HG03460 (cell line): ENCODE measurements around the gene ZNF853.
"Not testable (repeated sequence)": the region's sequence is repeated elsewhere in the genome, so short reads cannot be mapped to it uniquely, and the experiment has no call there.

ENCODE experiments used
- ATAC-seq: cut with Tn5 transposase; IDR thresholded peaks from one replicate; pipeline ENCODE4 v1.9.1; 2021; ENCODE audit not compliant: unreplicated experiment

Gene ZNF853

DNA sequence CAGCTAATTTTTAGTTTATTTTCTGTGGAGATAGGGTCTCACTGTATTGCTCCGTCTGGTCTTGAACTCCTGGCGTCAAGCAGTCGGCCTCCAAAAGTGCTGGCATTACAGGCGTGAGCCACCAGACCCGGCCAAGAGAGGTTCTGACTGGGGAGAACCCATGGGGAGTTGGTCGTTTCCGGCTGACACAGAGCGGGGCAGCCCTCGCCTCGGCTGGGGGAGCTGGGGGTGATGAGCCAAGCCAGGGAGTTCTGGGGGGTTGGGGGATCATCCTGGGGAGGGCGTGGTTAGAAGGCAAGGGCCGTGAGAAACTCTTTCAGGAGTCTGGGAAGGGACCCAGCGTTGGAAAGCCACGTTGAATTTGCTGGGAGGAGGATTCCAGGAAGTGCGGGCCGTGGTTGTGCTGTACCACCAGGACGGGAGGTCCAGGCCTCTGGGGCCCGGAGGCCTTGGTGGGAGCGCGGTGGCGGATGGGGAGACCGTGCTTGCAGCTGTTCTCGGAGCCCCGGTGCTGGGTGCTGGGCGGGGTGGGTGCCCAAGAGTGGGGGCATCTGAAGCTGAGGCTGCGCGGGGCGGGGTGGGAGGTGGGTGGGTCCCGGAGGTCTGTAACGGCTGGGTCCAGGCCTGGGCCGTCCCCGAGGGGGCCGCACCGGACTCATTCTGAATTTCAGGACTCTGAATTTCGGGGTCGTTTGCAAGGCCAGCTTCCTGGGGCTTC, 8.4 kb upstream of the ZNF853 start:
- no peak for ATAC-seq

DNA sequence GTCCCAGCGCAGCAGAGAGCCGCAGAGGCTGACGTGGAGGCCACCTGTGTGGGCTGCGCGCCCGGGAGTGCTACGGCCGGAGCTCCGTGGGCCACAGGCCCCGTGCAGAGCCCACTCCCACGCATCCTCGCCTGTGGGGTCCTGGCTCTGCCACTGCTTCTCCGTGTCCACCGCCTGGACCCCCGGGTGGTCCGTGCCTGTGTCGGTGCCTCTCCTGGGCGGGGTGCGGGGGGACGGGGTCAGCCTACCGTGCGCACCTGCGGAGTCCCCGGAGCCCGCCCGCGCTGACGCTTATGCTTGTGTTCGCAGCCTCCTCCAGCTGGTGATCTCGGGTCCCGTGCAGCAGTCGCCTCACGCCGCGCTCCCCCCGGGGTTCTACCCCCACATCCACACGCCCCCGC, 7.8 kb upstream of the ZNF853 start:
- ATAC-seq: no peak

DNA sequence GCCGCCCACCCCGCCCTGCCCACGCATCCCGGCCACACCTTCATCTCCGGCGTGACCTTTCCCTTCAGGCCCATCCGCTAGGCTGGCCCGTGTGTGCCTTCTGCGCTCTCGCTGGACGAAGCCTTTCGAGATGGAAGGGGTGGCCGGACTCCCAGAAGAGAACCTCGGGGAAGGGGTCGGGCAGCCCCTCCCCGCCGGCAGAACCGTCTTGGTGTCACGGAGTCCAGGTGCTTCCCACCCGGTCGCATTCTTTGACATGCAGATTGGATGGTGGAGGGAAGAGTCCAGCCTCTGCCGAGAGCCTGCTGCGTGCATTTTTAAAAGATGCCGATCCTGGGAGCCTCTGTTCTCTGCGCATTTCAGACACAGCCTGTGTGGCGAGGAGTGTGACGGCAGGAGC, 7.3 kb upstream of the ZNF853 start:
- ATAC-seq: no peak

GRCh38 chr7:6608794-6609193, 6.6 kb upstream of the ZNF853 start:
- ATAC-seq: no peak

DNA sequence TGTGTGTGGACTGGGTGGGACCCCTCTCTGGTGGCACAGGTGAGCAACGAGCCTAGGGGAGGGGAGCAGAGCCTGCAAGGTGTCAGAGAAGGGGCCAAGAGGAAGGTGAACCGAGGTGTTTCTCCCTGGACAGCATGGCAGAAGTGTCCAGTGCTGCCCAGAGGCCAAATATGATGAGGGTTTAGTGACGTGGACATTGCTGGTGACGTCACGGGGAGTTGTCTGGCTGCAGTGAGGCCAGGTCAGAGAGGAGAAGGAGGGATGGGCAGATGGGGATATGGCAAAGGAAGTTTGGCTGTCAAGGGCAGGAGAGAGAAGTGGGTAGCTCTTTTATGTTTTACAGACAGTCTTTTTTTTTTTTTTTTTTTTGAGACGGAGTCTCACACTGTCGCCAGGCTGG, 2.6 kb upstream of the ZNF853 start:
- ATAC-seq: no peak

GRCh38 chr7:6613706-6614105, 1.7 kb upstream of the ZNF853 start:
- no peak for ATAC-seq

DNA sequence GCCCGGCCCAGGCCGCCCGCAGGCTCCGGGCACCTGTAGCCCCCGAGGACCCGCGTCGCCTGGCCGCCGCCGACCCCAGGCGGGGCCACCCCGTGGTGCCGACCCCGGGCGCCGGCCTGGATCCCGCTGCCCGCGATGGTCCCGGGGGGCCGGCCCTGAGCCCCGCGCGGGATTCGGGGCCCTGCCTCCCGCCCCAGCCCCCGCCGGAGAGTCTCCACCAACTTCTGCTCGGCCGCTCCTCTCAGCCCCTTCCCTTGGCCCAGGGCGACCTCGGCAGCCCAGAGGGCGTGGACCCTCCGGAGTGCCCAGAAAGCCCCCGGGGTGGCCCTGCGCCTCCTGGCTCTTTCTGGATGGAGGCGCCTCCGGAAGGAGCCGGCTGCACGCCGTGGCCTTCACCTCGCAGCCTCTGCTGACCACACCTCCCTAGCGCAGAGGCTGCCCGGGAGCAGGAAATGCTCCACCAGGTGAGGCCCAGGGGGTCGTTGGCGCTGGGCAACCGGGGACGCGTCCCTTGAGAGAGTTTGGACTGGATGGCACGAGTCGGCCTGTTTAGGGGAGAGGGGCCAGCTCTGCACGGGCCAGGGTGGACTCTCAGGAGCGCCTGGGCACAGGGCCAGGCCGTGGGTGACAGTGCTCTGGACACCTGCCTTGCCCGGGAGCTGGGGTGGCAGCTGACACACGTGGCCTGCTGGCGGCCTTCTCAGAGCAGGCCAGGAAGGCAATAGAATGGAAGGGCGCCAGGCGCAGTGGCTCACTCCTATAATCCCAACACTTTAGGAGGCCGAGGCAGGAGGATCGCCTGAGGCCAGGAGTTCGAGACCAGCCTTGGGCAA, 529 bp downstream of the ZNF853 start:
- no peak for ATAC-seq

DNA sequence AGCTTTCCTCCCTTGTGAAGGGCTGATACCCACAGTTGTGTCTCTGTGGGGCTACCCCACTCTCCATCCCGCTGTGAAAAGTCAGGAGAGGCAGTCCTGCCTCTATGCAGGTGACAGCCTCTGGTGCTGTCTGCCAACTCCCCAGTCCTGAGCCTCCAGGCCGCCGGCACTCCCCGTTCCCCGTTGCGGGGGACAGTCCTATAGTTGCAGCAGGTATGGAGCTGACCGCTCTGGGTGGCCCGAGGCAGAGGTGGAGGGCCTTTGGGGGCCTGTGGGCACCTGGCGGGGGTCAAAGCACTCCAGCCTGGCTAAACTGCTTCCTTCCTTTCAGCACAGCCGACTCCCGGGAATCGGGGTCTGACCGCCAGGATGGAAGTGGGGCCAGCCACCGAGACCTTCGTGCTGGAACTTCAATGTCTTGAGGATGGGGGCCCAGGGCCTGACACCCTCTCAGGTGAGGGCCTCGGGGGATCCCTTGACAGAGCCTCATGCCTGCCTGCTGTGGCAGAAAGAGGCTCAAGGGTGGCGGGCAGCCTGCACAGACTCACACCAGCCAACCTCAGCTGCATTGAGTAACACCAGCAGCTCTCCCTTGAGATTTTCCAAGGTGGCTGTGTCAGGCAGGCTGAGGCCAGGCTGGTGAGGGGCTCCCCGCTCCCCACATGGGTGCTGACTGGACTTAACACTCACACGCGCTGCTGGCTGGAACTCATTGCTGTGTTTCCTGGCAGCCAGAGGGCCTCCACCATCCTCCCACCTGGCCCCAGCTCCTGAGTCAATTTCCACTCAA, 1.6 kb downstream of the ZNF853 start:
- no peak for ATAC-seq

GRCh38 chr7:6618621-6619020, 3.2 kb downstream of the ZNF853 start:
- ATAC-seq: no peak

GRCh38 chr7:6619961-6620360, 4.6 kb downstream of the ZNF853 start:
- no peak for ATAC-seq

DNA sequence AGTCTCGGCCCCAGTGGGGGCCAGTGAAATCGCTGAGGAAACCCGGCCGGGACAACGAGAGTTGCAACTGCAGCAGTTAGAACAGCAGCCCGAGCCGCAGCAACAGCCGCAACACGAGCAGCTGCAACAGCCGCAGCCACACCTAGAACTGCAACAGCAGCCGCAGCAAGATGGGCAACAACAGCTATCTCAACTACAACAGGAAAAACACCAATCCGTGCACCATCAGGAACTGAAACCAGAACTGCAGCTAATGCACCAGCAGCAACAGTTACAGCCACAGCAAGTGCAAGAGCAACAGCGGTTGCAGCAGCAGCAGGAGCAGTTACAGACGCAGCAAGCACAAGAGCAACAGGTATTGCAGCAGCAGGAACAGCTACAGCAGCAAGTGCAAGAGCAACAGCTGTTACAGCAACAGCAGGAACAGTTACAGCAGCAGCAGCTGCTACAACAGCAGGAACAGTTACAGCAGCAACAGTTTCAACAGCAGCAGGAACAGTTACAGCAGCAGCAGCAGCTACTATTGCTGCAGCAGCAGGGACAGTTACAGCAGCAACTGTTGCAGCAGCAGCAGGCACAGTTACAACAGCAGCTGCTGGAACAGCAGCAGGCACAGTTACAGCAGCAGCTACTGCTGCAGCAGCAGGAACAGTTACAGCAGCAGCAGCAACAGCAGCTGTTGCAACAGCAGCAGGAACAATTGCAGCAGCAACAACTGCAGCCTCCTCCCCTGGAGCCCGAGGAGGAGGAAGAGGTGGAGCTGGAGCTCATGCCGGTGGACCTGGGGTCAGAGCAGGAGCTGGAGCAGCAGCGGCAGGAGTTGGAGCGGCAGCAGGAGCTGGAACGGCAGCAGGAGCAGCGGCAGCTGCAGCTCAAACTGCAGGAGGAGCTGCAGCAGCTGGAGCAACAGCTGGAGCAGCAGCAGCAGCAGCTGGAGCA, 6.1 kb downstream of the ZNF853 start:
- ATAC-seq: no peak

DNA sequence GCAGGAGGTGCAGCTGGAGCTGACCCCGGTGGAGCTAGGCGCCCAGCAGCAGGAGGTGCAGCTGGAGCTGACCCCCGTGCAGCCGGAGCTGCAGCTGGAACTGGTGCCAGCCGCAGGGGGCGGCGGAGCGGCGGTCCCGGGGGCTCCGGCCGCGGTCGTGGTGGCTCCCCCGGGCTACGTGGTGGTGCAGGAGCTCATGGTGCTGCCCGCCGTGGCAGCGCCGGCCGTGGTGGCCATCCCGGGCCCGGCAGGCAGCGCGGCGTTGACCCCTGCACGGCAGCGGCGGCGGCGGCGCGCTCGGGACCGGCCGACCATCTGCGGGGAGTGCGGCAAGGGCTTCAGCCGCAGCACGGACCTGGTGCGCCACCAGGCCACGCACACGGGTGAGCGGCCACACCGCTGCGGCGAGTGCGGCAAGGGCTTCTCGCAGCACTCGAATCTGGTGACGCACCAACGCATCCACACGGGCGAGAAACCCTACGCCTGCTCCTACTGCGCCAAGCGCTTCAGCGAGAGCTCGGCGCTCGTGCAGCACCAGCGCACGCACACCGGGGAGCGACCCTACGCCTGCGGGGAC, 6.8 kb downstream of the ZNF853 start:
- no peak for ATAC-seq

GRCh38 chr7:6623589-6624245, 8.3 kb downstream of the ZNF853 start:
- ATAC-seq: no peak

DNA sequence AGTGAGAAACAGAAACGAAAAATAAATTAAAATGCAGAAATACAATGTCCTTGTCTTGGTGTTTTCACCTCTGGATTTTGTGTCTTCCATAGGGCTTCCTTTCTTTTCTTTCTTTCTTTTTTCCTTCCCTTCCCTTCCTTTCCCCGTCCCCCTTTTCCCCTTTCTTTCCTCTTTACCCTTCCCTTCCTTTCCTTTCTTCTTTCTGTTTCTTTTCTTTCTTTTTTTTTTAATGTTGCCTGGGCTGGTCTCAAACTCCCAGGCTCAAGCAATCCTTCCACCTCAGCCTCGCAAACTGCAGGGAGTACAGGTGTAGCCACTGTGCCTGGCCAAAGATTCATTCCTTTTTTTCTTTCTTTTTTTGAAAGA, 8.8 kb downstream of the ZNF853 start:
- no peak for ATAC-seq

- no peak for ATAC-seq
Measured at GRCh38 chr7:6628045-6628444, 12.6 kb downstream of the ZNF853 start.

DNA sequence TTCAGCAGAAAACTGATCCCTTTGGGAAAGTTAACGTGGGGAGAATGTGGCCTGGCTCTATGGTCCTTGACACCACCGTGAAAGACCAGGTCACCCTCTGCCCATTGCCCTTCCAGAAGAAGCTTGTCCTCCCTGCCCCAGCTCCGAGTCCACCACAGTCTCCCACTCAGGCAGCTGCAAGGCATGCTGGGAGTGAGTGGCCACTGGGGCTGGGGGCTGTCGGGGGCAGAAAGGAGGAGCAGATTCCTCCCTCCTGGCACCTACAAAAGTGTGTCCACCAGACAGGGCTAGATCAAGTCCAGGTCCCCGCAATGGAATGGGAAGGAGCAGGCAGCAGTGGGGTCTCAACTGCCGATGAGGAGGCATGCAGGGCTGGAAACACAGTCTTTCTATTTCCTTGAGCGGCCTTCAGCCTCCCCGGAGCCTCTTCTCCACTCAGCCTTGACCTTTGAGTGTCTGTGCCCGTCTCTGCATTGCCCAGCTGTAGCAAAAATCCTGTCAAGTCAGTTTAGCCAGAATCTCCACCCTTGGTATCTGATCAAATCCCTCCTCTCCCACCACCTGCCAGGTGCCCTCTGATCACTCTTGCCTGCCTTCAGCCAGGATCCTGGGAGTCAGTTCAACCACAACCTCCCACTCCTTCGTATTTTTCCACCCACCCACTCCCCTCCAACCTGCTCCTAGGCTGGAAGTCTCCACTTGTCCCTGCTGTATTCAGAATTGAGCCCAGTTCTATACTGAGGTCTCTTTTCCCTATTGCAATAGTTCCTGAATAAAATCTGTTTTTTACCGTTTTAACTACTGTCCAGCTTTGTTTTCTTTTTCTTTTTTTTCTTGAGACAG, 14.8 kb downstream of the ZNF853 start:
- no peak for ATAC-seq

- no peak for ATAC-seq
Measured at GRCh38 chr7:6631605-6632004, 16.2 kb downstream of the ZNF853 start.

DNA sequence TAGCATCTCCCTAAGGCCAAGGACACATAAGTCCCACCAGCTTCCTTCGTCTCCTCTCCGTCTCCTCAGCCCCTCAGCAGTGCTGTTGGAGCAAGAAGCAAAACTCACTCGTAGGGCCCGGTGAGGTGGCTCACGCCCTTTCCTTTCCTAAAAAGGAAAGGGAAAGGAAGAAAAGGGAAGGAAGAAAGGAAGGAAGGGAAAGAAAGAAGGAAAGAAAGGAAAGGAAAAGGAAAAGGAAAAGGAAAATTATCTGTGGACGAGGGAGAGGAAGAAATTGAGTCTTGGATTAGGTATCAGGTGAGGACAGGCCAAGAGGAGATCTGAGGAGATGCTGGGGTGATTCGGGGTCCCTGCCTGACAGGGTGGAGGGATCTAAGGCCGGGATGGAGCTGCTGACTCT, 18.6 kb downstream of the ZNF853 start:
- ATAC-seq: no peak

GRCh38 chr7:6634971-6635370, 19.6 kb downstream of the ZNF853 start:
- not testable (repeated sequence) for ATAC-seq
